HG03159 (cell line): Measurements from ENCODE around the gene PKP1.

ENCODE experiments used
- ATAC-seq: cut with Tn5 transposase; IDR thresholded peaks from one replicate; pipeline ENCODE4 v1.9.1; 2021; ENCODE audit warnings: mild to moderate bottlenecking, moderate library complexity; ENCODE audit not compliant: unreplicated experiment

PKP1 gene

GRCh38 chr1:201277441-201277840 lies 5.9 kb upstream of the PKP1 start:
- no peak for ATAC-seq

GRCh38 chr1:201279313-201279712 lies 4.0 kb upstream of the PKP1 start:
- no peak for ATAC-seq

GRCh38 chr1:201280884-201281283 lies 2.4 kb upstream of the PKP1 start:
- ATAC-seq = no peak

GRCh38 chr1:201281573-201281972 lies 1.7 kb upstream of the PKP1 start:
- ATAC-seq = no peak

- ATAC-seq = no peak
Observed at GRCh38 chr1:201282216-201282615, 1.1 kb upstream of the PKP1 start.

- ATAC-seq = no peak
Observed at GRCh38 chr1:201283836-201284553, 689 bp downstream of the PKP1 start.

GRCh38 chr1:201284636-201285035 lies 1.3 kb downstream of the PKP1 start:
- ATAC-seq = no peak

- no peak for ATAC-seq
Observed at GRCh38 chr1:201285846-201286245, 2.5 kb downstream of the PKP1 start.

- ATAC-seq = no peak
Observed at GRCh38 chr1:201286445-201286844, 3.1 kb downstream of the PKP1 start.

GRCh38 chr1:201288007-201288406 lies 4.7 kb downstream of the PKP1 start:
- ATAC-seq = no peak

- no peak for ATAC-seq
Observed at GRCh38 chr1:201288765-201289164, 5.5 kb downstream of the PKP1 start.

GRCh38 chr1:201290551-201290950 lies 7.2 kb downstream of the PKP1 start:
- ATAC-seq = no peak

GRCh38 chr1:201291916-201292315 lies 8.6 kb downstream of the PKP1 start:
- no peak for ATAC-seq

GRCh38 chr1:201294876-201295275 lies 11.6 kb downstream of the PKP1 start:
- ATAC-seq = no peak

GRCh38 chr1:201295346-201295745 lies 12.0 kb downstream of the PKP1 start:
- no peak for ATAC-seq

- ATAC-seq = no peak
Observed at GRCh38 chr1:201295861-201296260, 12.6 kb downstream of the PKP1 start.

GRCh38 chr1:201296352-201296751 lies 13.0 kb downstream of the PKP1 start:
- ATAC-seq = no peak

GRCh38 chr1:201298396-201299381 lies 15.4 kb downstream of the PKP1 start:
- ATAC-seq = no peak

GRCh38 chr1:201299968-201300367 lies 16.7 kb downstream of the PKP1 start:
- no peak for ATAC-seq

GRCh38 chr1:201300641-201301040 lies 17.3 kb downstream of the PKP1 start:
- ATAC-seq = no peak

GRCh38 chr1:201302163-201303152 lies 19.2 kb downstream of the PKP1 start:
- no peak for ATAC-seq
